Stomach (tissue), 9 donors: ENCODE data around the gene UMAD1. TPM values are rescaled to one million over a fixed set of nuclear protein-coding genes. Genes with fewer than 3 reads are reported as not detected.
A peak's percentile ranks its signal among the peaks of the same experiment; 100 is the strongest.

Source experiments
- DNase-seq, 2 donors: peaks; one replicate each; pipeline versions ENCODE4 v3.0.0 to v3.0.0-alpha.2; 2013 to 2019
- H3K27ac ChIP-seq, 5 donors: fragments of 200-600 bp in 4 of 5; sonication (generic) in 4 of 5; one replicate each; pipeline ENCODE4 v1.5.1; 2013 to 2019; ENCODE audit warnings: mild to moderate bottlenecking in 1 of 5, moderate library complexity in 1 of 5
- H3K27me3 ChIP-seq, 3 donors: fragments of 200-600 bp; sonication (generic); one replicate each; pipeline ENCODE4 v1.5.1; 2017 to 2019; ENCODE audit warnings: mixed run types in 1 of 3
- H3K36me3 ChIP-seq, 4 donors: fragments of 200-600 bp; sonication (generic); 1 replicate in 3 of 4; 2 replicates in 1 of 4; pipeline ENCODE4 v1.5.1; 2016 to 2019
- H3K4me1 ChIP-seq, 4 donors: fragments of 200-600 bp; sonication (generic); one replicate each; pipeline ENCODE4 v1.5.1; 2016 to 2019
- H3K4me3 ChIP-seq, 4 donors: fragments of 200-600 bp; sonication (generic) in 3 of 4; one replicate each; pipeline ENCODE4 v1.5.1; 2016 to 2019; ENCODE audit warnings: mild to moderate bottlenecking in 1 of 4
- H3K9me3 ChIP-seq, 4 donors: fragments of 200-600 bp; sonication (generic); one replicate each; pipeline ENCODE4 v1.5.1; 2016 to 2019
- EP300 ChIP-seq: sonication (generic); formaldehyde crosslinking; IDR thresholded peaks from one replicate; pipeline ENCODE4 v1.6.1; 2017; ENCODE audit warnings: antibody characterized with exemption
- POLR2A ChIP-seq, 4 donors: fragments of 450-650 bp; IDR thresholded peaks; one replicate each; pipeline ENCODE4 v1.6.1; 2016; ENCODE audit warnings: antibody characterized with exemption in 4 of 4, control low read depth in 2 of 4, mild to moderate bottlenecking in 1 of 4, moderate library complexity in 1 of 4
- POLR2AphosphoS5 ChIP-seq, 3 donors: sonication (generic); formaldehyde crosslinking; IDR thresholded peaks; one replicate each; pipeline ENCODE4 v1.6.1; 2016; ENCODE audit warnings: antibody characterized with exemption in 3 of 3
- WGBS, 5 donors: extraction: QIAGEN DNeasy Blood & Tissue Kit in 3 of 5; methylation state at CpG; one replicate each; pipeline versions ENCODE4 v1.1.5 to v1.1.7; 2013 to 2018; 5-methylcytosine and 5-hydroxymethylcytosine counted together
- intact Hi-C: fragments of 100-400 bp; cut with DNase I; formaldehyde crosslinking; loops from one replicate; pipeline ENCODE4 v1.15.1; 2023; ENCODE audit warnings: low total_unique reads
- polyA plus RNA-seq, 3 donors: library from polyadenylated mRNA; stranded (reverse); fragments of 200-250 nt; gene quantifications; one replicate each; pipeline ENCODE4 v1.2.3, GENCODE V29; 2013
- total RNA-seq, 5 donors: library from RNA; depleted of rRNA; stranded (reverse); fragments of >200 nt; gene quantifications; one replicate each; pipeline versions ENCODE4 v1.1.0 to v1.2.3, GENCODE V29; 2014 to 2016
- TF ChIP-seq, protein P1 (sequence below), 7 experiments: fragments of 450-650 bp in 4 of 7; fragments of 200-600 bp in 3 of 7; sonication (generic) in 3 of 7; IDR thresholded peaks; one replicate each; pipeline ENCODE4 v1.5.1; 2016 to 2019; ENCODE audit warnings: antibody characterized with exemption in 7 of 7, control low read depth in 2 of 7, mild to moderate bottlenecking in 1 of 7
- donor health status: healthy with polysubstance abuse.
- donor health status: Bipolar disorder and iron deficiency.
- donor health status: healthy.

The UMAD1 gene
- total and polyA plus RNA-seq, 8 donors: 7.8 to 175 (median 30.1) TPM

- no peaks in the 10 kb centered on the region for H3K9me3 ChIP-seq
- intact Hi-C loops: no loop called here
- WGBS, 5 donors: 49 to 83% (median 65%) methylated on average over 2 of the region's 2 CpGs
Measured at GRCh38 chr7:7862393-7862792, 221.8 kb downstream of the UMAD1 start.

DNA sequence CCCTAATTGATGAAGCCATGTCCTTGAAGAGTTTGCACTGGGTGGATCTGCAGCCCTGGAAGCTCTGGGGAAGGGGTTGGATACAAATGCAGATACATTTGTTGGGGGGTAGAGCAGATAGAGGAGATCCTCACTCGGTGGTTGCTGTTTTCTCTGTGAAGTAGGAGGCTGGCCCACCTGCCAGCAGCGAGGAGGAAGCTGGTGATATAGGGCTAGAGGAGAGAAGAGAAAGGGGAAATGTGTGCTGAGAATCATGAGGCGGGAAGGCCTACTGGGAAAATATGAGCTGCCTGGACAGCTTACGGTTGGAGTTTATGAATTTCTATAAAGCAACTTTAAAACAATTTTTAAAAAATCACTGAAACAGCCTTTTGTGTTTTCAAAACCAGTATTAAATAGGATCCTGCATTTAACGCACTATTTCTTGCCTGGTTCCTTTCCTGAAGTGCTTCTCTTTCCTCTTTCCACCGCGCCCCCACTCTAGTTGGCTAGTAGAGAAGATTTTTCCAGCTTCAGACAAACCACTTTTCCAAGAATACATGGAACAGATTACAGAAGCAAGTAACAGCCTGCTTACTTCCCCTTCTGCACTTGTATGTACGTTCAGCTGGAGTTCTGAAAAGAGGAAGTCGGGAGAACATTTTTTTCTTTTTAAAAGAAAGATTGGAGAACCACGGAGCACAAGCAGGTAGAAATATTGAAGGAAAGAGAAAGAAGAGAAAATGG, 227.5 kb downstream of the UMAD1 start:
- 67 to 74% (median 71%) methylated on average over 10 of the region's 10 CpGs for WGBS, 5 donors
- no peaks in the 10 kb centered on the region for H3K9me3 ChIP-seq
- H3K4me1 ChIP-seq: peaks cover 0 to 18% (median 5%) of the 10 kb centered on the region in 4 donors
- H3K4me3 ChIP-seq: no peak overlapping the region
- peak in 1 of 2 donors; percentile 40 for DNase-seq
- TF ChIP-seq EP300: no peak
- TF ChIP-seq, protein P1, sequence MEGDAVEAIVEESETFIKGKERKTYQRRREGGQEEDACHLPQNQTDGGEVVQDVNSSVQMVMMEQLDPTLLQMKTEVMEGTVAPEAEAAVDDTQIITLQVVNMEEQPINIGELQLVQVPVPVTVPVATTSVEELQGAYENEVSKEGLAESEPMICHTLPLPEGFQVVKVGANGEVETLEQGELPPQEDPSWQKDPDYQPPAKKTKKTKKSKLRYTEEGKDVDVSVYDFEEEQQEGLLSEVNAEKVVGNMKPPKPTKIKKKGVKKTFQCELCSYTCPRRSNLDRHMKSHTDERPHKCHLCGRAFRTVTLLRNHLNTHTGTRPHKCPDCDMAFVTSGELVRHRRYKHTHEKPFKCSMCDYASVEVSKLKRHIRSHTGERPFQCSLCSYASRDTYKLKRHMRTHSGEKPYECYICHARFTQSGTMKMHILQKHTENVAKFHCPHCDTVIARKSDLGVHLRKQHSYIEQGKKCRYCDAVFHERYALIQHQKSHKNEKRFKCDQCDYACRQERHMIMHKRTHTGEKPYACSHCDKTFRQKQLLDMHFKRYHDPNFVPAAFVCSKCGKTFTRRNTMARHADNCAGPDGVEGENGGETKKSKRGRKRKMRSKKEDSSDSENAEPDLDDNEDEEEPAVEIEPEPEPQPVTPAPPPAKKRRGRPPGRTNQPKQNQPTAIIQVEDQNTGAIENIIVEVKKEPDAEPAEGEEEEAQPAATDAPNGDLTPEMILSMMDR (IDR thresholded peaks at IDR 0.05): no peak
- no peak for TF ChIP-seq POLR2A (IDR thresholded peaks at IDR 0.05)
- TF ChIP-seq POLR2AphosphoS5 (IDR thresholded peaks at IDR 0.05): no peak
- H3K36me3 ChIP-seq: no peaks in the 10 kb centered on the region
- intact Hi-C loops: no loop called here
- peak overlapping the region in 1 of 5 donors; percentile 48 for H3K27ac ChIP-seq
- H3K27me3 ChIP-seq: no peaks in the 10 kb centered on the region

More at GRCh38 chr7:7862393-7862792, 221.8 kb downstream of the UMAD1 start:
- Histone ChIP-seq H3K4me1 (peaks cover 0 to 18% (median 5%) of the 10 kb centered on the region in 4 donors), H3K36me3 (no peaks in the 10 kb centered on the region), H3K4me3 (no peak overlapping the region), H3K27ac (no peak overlapping the region), H3K27me3 (no peaks in the 10 kb centered on the region)
- TF ChIP-seq POLR2A (IDR thresholded peaks at IDR 0.05) (no peak), EP300 (no peak), POLR2AphosphoS5 (IDR thresholded peaks at IDR 0.05) (no peak)
- TF ChIP-seq, protein P1 (IDR thresholded peaks at IDR 0.05): no peak
- no peak for DNase-seq

DNA sequence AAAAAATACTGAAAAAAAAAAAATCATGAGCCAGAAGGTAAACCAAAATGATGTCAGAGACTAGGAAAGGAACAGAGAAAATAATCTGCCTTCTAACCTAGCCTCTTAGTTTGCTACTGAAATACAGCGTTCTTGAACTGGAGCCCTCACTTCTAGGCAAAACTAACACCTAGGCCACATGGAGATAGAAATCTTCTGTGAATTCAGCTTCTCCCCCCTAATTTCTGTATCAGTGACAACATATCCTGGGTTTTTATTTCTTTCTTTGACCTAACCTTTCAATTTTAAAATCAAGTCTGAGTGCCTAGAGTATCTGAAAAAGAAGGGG, 228.0 kb downstream of the UMAD1 start:
- no peaks in the 10 kb centered on the region for H3K36me3 ChIP-seq
- H3K4me1 ChIP-seq: peaks cover 0 to 18% (median 5%) of the 10 kb centered on the region in 4 donors
- TF ChIP-seq POLR2A (IDR thresholded peaks at IDR 0.05): no peak
- no peak for TF ChIP-seq EP300
- TF ChIP-seq, protein P1 (IDR thresholded peaks at IDR 0.05): no peak
- no peak for TF ChIP-seq POLR2AphosphoS5 (IDR thresholded peaks at IDR 0.05)
- H3K27me3 ChIP-seq: no peaks in the 10 kb centered on the region
- intact Hi-C loops: no loop called here
- H3K27ac ChIP-seq: peak overlapping the region in 1 of 5 donors; percentile 48
- 29 to 85% (median 83%) methylated on average over 1 of the region's 1 CpG for WGBS, 5 donors
- H3K4me3 ChIP-seq: no peak overlapping the region
- DNase-seq: no peak
- H3K9me3 ChIP-seq: no peaks in the 10 kb centered on the region

- H3K9me3 ChIP-seq: no peaks in the 10 kb centered on the region
- TF ChIP-seq, protein P1 (IDR thresholded peaks at IDR 0.05): no peak
- TF ChIP-seq POLR2AphosphoS5 (IDR thresholded peaks at IDR 0.05): no peak
- TF ChIP-seq EP300: no peak
- no peak for TF ChIP-seq POLR2A (IDR thresholded peaks at IDR 0.05)
- no peak for DNase-seq
- intact Hi-C loops: no loop called here
- H3K36me3 ChIP-seq: peaks cover 0 to 3% (median 0%) of the 10 kb centered on the region in 4 donors
- peaks cover 0 to 18% (median 5%) of the 10 kb centered on the region in 4 donors for H3K4me1 ChIP-seq
- no peaks in the 10 kb centered on the region for H3K27me3 ChIP-seq
- 0 to 36% (median 19%) methylated on average over 1 of the region's 1 CpG for whole genome bisulfite sequencing, 5 donors
- H3K4me3 ChIP-seq: no peak overlapping the region
- H3K27ac ChIP-seq: no peak overlapping the region
Measured at GRCh38 chr7:7869036-7869435, 228.5 kb downstream of the UMAD1 start.
